Measurements from ENCODE around the gene MUC5B. TPM values are rescaled to one million over a fixed set of nuclear protein-coding genes. Genes with fewer than 3 reads are reported as not detected.
"Not testable (repeated sequence)": the region's sequence is repeated elsewhere in the genome, so short reads cannot be mapped to it uniquely, and the experiment has no call there.

The MUC5B gene
- total RNA-seq, 2 experiments from 2014 or later = not detected

GRCh38 chr11:1204381-1205101, 18.3 kb upstream of the MUC5B start:
- DNase-seq = no peak
- Mint-ChIP-seq H3K27me3 (no peaks in the 10 kb centered on the region), H3K4me1 (no peaks in the 10 kb centered on the region), H3K36me3 (no peaks in the 10 kb centered on the region), H3K4me3 (no peak overlapping the region), H3K9me3 (no peaks in the 10 kb centered on the region), H3K27ac (no peak overlapping the region)

GRCh38 chr11:1205121-1205986, 17.5 kb upstream of the MUC5B start:
- peaks cover 1% of the 10 kb centered on the region for H3K9me3 Mint-ChIP-seq
- no peaks in the 10 kb centered on the region for H3K4me1 Mint-ChIP-seq
- no peak overlapping the region for H3K4me3 Mint-ChIP-seq
- no peaks in the 10 kb centered on the region for H3K27me3 Mint-ChIP-seq
- H3K36me3 Mint-ChIP-seq = no peaks in the 10 kb centered on the region
- no peak overlapping the region for H3K27ac Mint-ChIP-seq
- DNase-seq = no peak

- Mint-ChIP-seq H3K27ac (no peak overlapping the region), H3K27me3 (no peaks in the 10 kb centered on the region), H3K4me3 (no peak overlapping the region), H3K36me3 (no peaks in the 10 kb centered on the region), H3K4me1 (no peaks in the 10 kb centered on the region), H3K9me3 (peaks cover 6% of the 10 kb centered on the region)
- DNase-seq = no peak
Measured at GRCh38 chr11:1205987-1206331, 16.9 kb upstream of the MUC5B start.

DNA sequence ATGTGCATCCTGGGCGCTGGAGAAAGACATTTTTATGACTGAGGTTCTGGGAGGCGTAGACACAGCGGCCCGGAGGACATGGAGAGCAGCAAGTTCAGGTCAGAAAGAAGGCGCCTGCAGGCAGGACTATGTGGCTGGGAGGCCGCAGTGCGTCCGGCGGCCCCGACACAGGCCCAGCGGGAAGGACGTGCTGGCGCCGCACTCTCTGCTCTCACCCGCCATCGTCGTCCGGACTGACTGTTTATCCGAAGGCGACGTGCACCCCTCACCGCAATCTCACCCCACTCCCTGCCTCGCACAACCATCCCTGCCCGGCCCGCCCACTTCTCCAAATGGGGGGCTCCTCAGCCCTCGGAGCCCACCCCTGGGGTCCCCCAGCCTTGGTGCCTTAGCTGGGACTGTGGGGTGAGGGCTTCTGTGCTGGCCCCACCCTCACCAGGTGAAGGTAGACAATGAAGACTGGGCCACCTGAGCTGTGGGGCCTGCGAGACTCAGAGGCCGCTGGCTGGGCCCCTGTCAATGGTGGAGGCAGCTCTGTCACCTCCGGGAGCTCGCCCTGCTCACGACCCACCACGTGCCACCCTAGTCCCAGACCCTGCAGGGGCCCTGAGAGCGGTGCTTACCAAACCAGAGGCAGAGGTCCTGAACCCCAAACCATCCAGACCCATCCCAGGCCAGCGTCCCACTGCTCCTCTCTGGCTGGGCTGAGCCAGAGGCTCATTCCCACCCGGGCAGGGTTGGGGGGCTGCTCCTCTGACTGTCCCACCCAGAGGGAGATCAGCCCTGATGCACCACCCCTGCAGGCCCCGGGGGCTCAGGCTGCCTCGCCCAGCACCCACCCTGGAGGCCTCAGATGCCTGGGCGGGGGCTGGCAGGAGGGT, 16.2 kb upstream of the MUC5B start:
- Mint-ChIP-seq H3K4me3 (no peak overlapping the region), H3K9me3 (peaks cover 12% of the 10 kb centered on the region), H3K27me3 (no peaks in the 10 kb centered on the region), H3K36me3 (no peaks in the 10 kb centered on the region), H3K4me1 (no peaks in the 10 kb centered on the region), H3K27ac (no peak overlapping the region)
- no peak for DNase-seq

GRCh38 chr11:1207401-1208143, 15.3 kb upstream of the MUC5B start:
- no peaks in the 10 kb centered on the region for H3K4me1 Mint-ChIP-seq
- peaks cover 18% of the 10 kb centered on the region for H3K9me3 Mint-ChIP-seq
- no peaks in the 10 kb centered on the region for H3K27me3 Mint-ChIP-seq
- H3K4me3 Mint-ChIP-seq = no peak overlapping the region
- H3K27ac Mint-ChIP-seq = no peak overlapping the region
- no peak for DNase-seq
- peaks cover 3% of the 10 kb centered on the region for H3K36me3 Mint-ChIP-seq

DNA sequence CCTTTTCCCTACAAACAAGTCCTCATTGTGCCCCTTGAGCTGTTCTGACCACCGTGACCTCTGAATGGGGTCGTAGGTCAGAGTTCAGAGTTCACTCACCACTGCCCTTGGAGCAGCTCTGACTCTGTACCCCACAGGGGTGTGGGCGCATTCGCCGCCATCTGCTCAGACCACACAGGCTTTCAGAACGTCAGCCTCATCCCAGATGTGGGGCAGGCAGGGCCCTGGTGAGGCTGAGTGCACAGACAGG, 14.8 kb upstream of the MUC5B start:
- DNase-seq = no peak
- Mint-ChIP-seq H3K36me3 (peaks cover 3% of the 10 kb centered on the region), H3K4me3 (no peak overlapping the region), H3K4me1 (no peaks in the 10 kb centered on the region), H3K27me3 (no peaks in the 10 kb centered on the region), H3K27ac (no peak overlapping the region), H3K9me3 (peaks cover 21% of the 10 kb centered on the region)

DNA sequence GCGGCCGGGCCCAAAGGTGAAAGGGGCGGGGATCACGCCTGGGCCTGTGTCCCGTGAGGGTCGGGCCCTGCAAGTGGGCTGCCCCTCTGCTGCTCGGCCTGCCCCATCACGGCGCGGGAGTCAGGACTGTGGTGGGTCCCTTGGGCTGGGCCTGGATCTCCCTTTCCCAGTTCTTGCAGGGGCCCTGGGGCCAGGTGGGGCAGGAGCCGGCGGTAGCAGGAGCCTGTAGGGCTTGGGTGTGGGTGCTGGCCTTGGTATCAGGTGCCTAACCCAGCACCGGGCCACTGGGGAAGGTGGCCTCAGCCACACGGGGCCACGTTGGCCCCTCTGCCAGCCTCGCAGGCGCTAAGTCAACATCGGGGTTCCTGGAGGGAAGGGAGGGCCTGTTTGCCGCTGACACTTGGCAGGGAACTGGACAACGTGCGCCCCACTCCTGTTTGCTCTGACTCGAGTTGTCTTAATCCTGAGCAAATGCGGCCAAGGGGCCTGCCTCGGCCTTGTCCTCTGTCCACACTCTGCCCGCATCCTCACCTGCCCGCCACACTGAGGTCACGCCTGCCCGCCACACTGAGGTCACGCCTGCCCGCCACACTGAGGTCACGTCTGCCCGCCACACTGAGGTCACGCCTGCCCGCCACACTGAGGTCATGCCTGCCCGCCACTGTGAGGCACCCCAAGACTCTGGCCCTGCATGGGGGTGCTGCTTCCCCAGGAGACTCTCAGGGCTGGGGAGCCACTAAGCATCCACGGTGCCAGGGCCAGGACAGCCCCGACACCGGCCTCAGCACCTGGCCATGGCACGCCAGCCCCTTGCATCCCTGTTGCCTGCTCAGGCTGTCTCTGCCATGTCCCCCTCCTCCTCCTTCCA, 14.2 kb upstream of the MUC5B start:
- H3K27me3 Mint-ChIP-seq = no peaks in the 10 kb centered on the region
- H3K36me3 Mint-ChIP-seq = peaks cover 3% of the 10 kb centered on the region
- no peaks in the 10 kb centered on the region for H3K4me1 Mint-ChIP-seq
- peaks cover 26% of the 10 kb centered on the region for H3K9me3 Mint-ChIP-seq
- no peak overlapping the region for H3K27ac Mint-ChIP-seq
- no peak overlapping the region for H3K4me3 Mint-ChIP-seq
- DNase-seq = no peak

GRCh38 chr11:1209371-1210057, 13.4 kb upstream of the MUC5B start:
- Mint-ChIP-seq H3K4me3 (no peak overlapping the region), H3K27me3 (peaks cover 5% of the 10 kb centered on the region), H3K27ac (no peak overlapping the region), H3K4me1 (no peaks in the 10 kb centered on the region), H3K9me3 (peaks cover 31% of the 10 kb centered on the region), H3K36me3 (peaks cover 3% of the 10 kb centered on the region)
- no peak for DNase-seq

- Mint-ChIP-seq H3K27ac (no peak overlapping the region), H3K9me3 (peaks cover 39% of the 10 kb centered on the region), H3K4me3 (no peak overlapping the region), H3K27me3 (peaks cover 14% of the 10 kb centered on the region), H3K4me1 (no peaks in the 10 kb centered on the region), H3K36me3 (peaks cover 3% of the 10 kb centered on the region)
- DNase-seq = no peak
Measured at GRCh38 chr11:1211838-1212237, 11.0 kb upstream of the MUC5B start.

DNA sequence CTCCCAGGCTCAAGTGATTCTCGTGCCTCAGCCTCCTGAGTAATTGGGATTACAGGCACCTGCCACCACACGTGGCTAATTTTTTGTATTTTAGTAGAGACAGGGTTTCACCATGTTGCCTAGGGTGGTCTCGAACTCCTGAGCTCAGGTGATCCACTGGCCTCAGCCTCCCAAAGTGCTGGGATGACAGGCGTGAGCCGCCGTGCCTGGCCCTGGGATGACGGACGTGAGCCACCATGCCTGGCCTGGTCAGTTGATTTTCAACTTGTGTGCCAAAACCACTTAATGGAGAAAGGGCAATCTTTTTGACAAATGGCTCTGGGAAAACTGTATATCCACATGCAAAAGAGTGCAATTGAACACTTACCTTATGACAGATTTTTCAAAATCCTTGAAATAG, 7.0 kb upstream of the MUC5B start:
- not testable (repeated sequence) for H3K4me3 Mint-ChIP-seq, H3K4me1 Mint-ChIP-seq, H3K36me3 Mint-ChIP-seq, DNase-seq, H3K27ac Mint-ChIP-seq
- peaks cover 36% of the 10 kb centered on the region for H3K9me3 Mint-ChIP-seq
- peaks cover 14% of the 10 kb centered on the region for H3K27me3 Mint-ChIP-seq

DNA sequence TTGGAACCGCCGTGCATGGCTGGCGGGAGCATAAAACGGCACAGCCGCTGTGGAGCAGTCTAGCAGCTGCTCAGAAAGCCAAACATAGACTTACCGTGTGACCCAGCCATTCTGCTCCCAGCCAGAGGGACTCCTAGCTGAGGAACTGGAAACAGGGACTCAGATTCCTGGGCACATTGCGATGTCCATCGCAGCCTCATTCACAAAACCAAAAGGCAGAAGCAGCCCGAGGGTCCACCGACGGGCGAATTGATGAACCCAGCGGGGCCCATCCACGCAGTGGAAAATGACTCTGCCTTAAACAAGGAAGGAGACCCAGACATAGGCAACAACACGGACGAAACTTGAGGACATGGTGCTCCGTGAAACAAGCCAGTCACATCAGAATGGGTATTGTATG, 5.7 kb upstream of the MUC5B start:
- peaks cover 22% of the 10 kb centered on the region for H3K27me3 Mint-ChIP-seq
- peaks cover 3% of the 10 kb centered on the region for H3K36me3 Mint-ChIP-seq
- no peaks in the 10 kb centered on the region for H3K4me1 Mint-ChIP-seq
- peaks cover 26% of the 10 kb centered on the region for H3K9me3 Mint-ChIP-seq
- no peak overlapping the region for H3K4me3 Mint-ChIP-seq
- H3K27ac Mint-ChIP-seq = no peak overlapping the region
- no peak for DNase-seq

DNA sequence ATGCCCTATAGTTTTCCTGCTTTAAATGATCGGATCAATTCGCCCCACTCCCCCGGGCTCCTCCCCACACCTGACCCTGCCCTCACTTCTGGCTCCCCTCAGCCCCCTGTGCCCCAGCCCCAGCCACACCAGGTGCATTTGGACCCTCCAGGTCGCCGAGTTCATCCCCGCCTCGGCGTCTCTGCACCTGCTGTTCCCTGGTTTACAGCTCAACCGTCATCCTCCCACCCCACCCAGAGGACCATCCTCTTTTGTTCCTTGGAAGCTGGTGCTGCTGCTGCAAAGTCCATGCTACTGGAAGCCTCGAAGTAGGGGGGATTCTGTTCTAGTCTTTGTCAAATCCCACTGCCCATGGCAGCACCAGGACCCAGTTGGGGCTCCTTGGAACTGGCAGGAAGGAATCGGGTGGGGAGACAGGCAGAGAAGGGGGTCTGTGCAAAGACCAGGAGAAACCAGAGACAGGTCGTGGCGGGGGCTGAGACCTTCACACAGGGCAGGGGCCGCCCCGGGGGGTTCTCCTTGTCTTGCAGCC, 4.5 kb upstream of the MUC5B start:
- Mint-ChIP-seq H3K27ac (no peak overlapping the region), H3K9me3 (peaks cover 17% of the 10 kb centered on the region), H3K36me3 (no peaks in the 10 kb centered on the region), H3K27me3 (peaks cover 22% of the 10 kb centered on the region), H3K4me1 (no peaks in the 10 kb centered on the region), H3K4me3 (no peak overlapping the region)
- no peak for DNase-seq

DNA sequence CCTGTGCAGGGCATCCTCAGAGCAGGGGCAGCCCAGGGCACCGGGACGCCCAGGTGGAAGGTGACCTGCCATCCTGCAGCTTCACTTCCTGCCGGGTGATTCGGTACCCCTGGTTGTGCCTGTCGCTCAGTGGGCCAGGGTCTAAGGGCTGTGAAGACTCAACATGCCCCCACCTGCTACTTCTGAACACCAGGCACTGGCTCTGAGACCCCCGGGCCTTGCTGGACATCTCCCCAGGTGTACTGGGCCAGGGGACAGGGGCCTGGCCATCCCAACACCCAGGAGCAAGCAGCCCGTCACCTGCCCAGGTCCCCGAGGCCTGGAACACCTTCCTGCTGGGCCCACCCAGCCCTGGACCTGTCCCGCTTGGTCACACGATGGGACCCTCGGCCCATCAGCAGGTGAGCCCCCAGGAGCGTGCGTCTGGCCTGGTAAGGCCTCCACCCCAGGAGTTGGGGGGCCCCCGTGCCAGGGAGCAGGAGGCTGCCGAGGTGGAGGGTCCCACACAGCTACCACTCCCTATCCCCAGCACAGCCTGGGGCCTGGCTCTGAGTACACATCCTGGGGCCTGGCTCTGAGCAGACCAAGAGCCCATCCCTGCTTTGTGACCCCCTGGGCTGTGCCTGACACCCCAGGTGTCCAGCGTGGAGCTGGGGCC, 3.9 kb upstream of the MUC5B start:
- Mint-ChIP-seq H3K9me3 (peaks cover 15% of the 10 kb centered on the region), H3K4me1 (no peaks in the 10 kb centered on the region), H3K36me3 (no peaks in the 10 kb centered on the region), H3K27ac (no peak overlapping the region), H3K27me3 (peaks cover 22% of the 10 kb centered on the region), H3K4me3 (no peak overlapping the region)
- DNase-seq = no peak
